ENCODE data around the gene BRI3. TPM values are rescaled to one million over a fixed set of nuclear protein-coding genes. Genes with fewer than 3 reads are reported as not detected.

The BRI3 gene
- total RNA-seq, 1 experiment from 2014 or later: 344 TPM

- no TSS peak for BruUV-seq (replicated peaks)
- no peak overlapping the region for H3K27ac ChIP-seq (ENCODE audit: low read length)
- no peaks in the 10 kb centered on the region for H3K36me3 ChIP-seq (ENCODE audit: control insufficient read depth, insufficient read depth, low read length)
- intact Hi-C loops (cut with micrococcal nuclease; ENCODE audit: unreplicated experiment) (loop anchor here (10.0 kb wide), 1 partner anchor 209 kb away; no protein-coding TSS in a partner anchor), in situ Hi-C loops (cut with HindIII; ENCODE audit: low pct_unique_long_range_greater_than_20kb, low sequenced_read_pairs) (no loop called here)
- no peak overlapping the region for H3K4me3 ChIP-seq (ENCODE audit: low read depth in 2 of 2, low read length in 2 of 2)
- ATAC-seq: no peak
- CTCF ChIA-PET: no interaction called here
- no peaks in the 10 kb centered on the region for H3K9me3 ChIP-seq (ENCODE audit: control insufficient read depth, insufficient read depth, low read depth, low read length)
- H3K4me1 ChIP-seq (ENCODE audit: control insufficient read depth, insufficient read depth, low read length): no peaks in the 10 kb centered on the region
- DNase-seq (ENCODE audit: low read depth, low spot score): no peak
- H3K27me3 ChIP-seq (ENCODE audit: control insufficient read depth, insufficient read depth, low read length): no peaks in the 10 kb centered on the region
- TF ChIP-seq REST (IDR thresholded peaks at IDR 0.05; ENCODE audit: insufficient read depth in 1 of 2, low read depth in 2 of 2, low read length in 1 of 2) (no peak), CTCF (IDR thresholded peaks at IDR 0.05) (no peak), TCF7L2 (IDR thresholded peaks at IDR 0.05; ENCODE audit: low read depth, low read length) (no peak), SIN3A (IDR thresholded peaks at IDR 0.05; ENCODE audit: borderline replicate concordance, insufficient read depth, low read depth, low read length) (no peak), POLR2AphosphoS5 (IDR thresholded peaks at IDR 0.05; ENCODE audit: low read depth, low read length) (no peak)
- POLR2A ChIA-PET: no interaction called here
These were observed 48.0 kb upstream of the BRI3 start for GRCh38 chr7:98233219-98234070.

GRCh38 chr7:98234429-98235147 lies 46.9 kb upstream of the BRI3 start:
- Histone ChIP-seq H3K4me3 (ENCODE audit: low read depth in 2 of 2, low read length in 2 of 2) (no peak overlapping the region), H3K27me3 (ENCODE audit: control insufficient read depth, insufficient read depth, low read length) (no peaks in the 10 kb centered on the region), H3K9me3 (ENCODE audit: control insufficient read depth, insufficient read depth, low read depth, low read length) (no peaks in the 10 kb centered on the region), H3K27ac (ENCODE audit: low read length) (no peak overlapping the region), H3K4me1 (ENCODE audit: control insufficient read depth, insufficient read depth, low read length) (no peaks in the 10 kb centered on the region), H3K36me3 (ENCODE audit: control insufficient read depth, insufficient read depth, low read length) (no peaks in the 10 kb centered on the region)
- intact Hi-C loops (cut with micrococcal nuclease; ENCODE audit: unreplicated experiment) (loop anchor here (10.0 kb wide), 1 partner anchor 210 kb away; no protein-coding TSS in a partner anchor), in situ Hi-C loops (cut with HindIII; ENCODE audit: low pct_unique_long_range_greater_than_20kb, low sequenced_read_pairs) (no loop called here)
- CTCF ChIA-PET: no interaction called here
- POLR2A ChIA-PET: no interaction called here
- DNase-seq (ENCODE audit: low read depth, low spot score) (no peak), ATAC-seq (no peak)
- no TSS peak for BruUV-seq (replicated peaks)
- TF ChIP-seq TCF7L2 (IDR thresholded peaks at IDR 0.05; ENCODE audit: low read depth, low read length): no peak
- TF ChIP-seq POLR2AphosphoS5 (IDR thresholded peaks at IDR 0.05; ENCODE audit: low read depth, low read length): no peak
- no peak for TF ChIP-seq REST (IDR thresholded peaks at IDR 0.05; ENCODE audit: insufficient read depth in 1 of 2, low read depth in 2 of 2, low read length in 1 of 2)
- no peak for TF ChIP-seq SIN3A (IDR thresholded peaks at IDR 0.05; ENCODE audit: borderline replicate concordance, insufficient read depth, low read depth, low read length)
- no peak for TF ChIP-seq CTCF (IDR thresholded peaks at IDR 0.05)
